ENCODE results near the gene GMNN.

DNA sequence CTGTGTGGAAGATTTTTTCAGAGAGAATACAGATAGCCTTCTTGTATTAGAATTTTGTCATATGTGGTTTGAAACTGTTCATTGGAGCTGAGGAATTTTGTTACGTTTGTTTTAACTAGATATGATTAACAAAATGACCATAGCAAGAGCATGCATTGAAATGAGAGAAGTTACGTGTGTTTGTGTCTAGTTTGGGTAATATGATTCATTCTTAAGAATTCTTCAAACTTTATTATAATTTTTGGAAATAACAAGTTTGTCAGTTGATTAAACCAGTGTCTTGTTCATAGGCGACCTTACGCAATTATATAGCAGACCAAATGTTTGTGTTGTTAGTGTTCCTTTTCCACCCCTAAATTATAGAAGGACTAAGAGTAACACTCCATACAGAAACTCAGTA lies 5.5 kb downstream of the GMNN start:
- TF ChIP-seq, protein P1, sequence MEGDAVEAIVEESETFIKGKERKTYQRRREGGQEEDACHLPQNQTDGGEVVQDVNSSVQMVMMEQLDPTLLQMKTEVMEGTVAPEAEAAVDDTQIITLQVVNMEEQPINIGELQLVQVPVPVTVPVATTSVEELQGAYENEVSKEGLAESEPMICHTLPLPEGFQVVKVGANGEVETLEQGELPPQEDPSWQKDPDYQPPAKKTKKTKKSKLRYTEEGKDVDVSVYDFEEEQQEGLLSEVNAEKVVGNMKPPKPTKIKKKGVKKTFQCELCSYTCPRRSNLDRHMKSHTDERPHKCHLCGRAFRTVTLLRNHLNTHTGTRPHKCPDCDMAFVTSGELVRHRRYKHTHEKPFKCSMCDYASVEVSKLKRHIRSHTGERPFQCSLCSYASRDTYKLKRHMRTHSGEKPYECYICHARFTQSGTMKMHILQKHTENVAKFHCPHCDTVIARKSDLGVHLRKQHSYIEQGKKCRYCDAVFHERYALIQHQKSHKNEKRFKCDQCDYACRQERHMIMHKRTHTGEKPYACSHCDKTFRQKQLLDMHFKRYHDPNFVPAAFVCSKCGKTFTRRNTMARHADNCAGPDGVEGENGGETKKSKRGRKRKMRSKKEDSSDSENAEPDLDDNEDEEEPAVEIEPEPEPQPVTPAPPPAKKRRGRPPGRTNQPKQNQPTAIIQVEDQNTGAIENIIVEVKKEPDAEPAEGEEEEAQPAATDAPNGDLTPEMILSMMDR (IDR thresholded peaks at IDR 0.05): no peak
- TF ChIP-seq POLR2A (IDR thresholded peaks at IDR 0.05): no peak

All from thyroid gland (tissue), 4 donors.